Glutamatergic neuron (in vitro differentiated cells): ENCODE measurements around the gene LRP6. TPM values are rescaled to one million over a fixed set of nuclear protein-coding genes. Genes with fewer than 3 reads are reported as not detected.

Experiments used
- DNase-seq: peaks from one replicate; pipeline ENCODE4 v3.0.0; 2022
- H3K27ac Mint-ChIP-seq: one replicate; pipeline ENCODE4 v1.8.0; 2020; ENCODE audit warnings: mild to moderate bottlenecking, mixed read lengths, inconsistent platforms; ENCODE audit not compliant: unreplicated experiment
- H3K27me3 Mint-ChIP-seq: one replicate; pipeline ENCODE4 v1.8.0; 2020; ENCODE audit warnings: mild to moderate bottlenecking, moderate library complexity, mixed read lengths, inconsistent platforms; ENCODE audit not compliant: unreplicated experiment
- H3K36me3 Mint-ChIP-seq: one replicate; pipeline ENCODE4 v1.8.0; 2020; ENCODE audit warnings: mild to moderate bottlenecking, mixed read lengths, inconsistent platforms; ENCODE audit not compliant: unreplicated experiment
- H3K4me1 Mint-ChIP-seq: one replicate; pipeline ENCODE4 v1.8.0; 2020; ENCODE audit warnings: mild to moderate bottlenecking, low read depth, mixed read lengths, inconsistent platforms; ENCODE audit not compliant: unreplicated experiment
- H3K4me3 Mint-ChIP-seq: one replicate; pipeline ENCODE4 v1.8.0; 2020; ENCODE audit warnings: mild to moderate bottlenecking, mixed read lengths, inconsistent platforms; ENCODE audit not compliant: unreplicated experiment
- H3K9me3 Mint-ChIP-seq: one replicate; pipeline ENCODE4 v1.8.0; 2020; ENCODE audit warnings: mild to moderate bottlenecking, moderate library complexity, mixed read lengths, inconsistent platforms; ENCODE audit not compliant: unreplicated experiment
- microRNA-seq: library from miRNA; unstranded; fragments of <30 nt; microRNA quantifications from one replicate; pipeline ENCODE4, GENCODE V29; 2020; ENCODE audit not compliant: unreplicated experiment
- total RNA-seq: library from RNA; stranded (reverse); fragmentation: NEBNext Ultra II Directional; extraction: Animal tissue kit (Norgen Biotek cat#: 25700); gene quantifications from one replicate; pipeline ENCODE4 v1.2.1, GENCODE V29; 2021; ENCODE audit not compliant: unreplicated experiment
- TF ChIP-seq, protein P1 (sequence below): fragments of 200-600 bp; sonication (generic); IDR thresholded peaks from one replicate; pipeline ENCODE4 v1.5.0; 2021; ENCODE audit not compliant: partially characterized antibody, unreplicated experiment

LRP6 gene
- total RNA-seq, 1 donor from 2014 or later: 48.3 TPM

DNA sequence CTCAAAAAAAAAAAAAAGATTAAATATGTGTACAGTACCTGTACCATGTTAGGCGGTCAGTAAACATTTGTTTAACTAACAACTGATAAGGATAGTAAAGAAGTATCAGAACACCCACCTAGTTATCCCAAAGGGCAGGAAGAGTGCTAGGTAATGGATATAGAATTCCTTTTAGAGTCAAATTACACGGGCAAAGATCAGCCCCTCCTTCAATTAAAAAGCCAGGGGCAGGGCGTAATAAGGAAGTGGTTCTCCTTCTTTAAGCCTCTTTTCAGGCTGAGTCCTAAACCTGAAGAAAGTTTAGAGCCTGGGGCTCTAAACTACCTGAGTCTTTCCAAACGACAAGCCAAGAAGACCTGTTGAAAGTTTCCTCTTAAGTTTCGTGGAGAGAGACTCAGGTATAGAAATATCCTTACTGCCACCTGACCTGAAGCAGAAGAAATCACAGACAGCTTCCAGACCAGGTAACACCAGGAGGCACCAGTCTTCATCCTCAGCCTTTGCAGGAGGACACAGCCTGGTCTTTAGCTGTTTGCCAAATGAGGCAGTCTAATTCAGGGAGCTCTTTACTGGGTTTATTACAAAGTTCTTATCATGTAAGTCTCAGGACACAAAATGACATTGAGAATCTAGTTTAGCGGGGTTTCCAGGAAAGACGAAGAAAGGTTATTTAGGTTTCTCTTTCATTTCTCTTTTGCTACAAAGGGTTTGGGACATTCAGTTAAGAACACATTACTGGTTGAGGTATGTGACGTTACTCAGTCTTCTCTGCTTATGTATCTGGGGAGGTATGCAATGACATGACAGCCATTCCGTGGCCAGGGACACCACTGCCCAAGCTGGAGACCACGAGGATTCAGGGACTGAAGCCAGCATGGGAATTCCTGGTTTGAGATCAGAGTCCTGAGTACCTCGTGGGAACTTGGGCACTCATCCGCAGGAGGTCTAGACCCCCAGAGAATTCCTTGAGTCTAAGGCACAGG, 195.9 kb downstream of the LRP6 start, which contains the start of gene BCL2L14:
Gene BCL2L14, plus strand, starts transcription at position 266 of the 983 bp plus-strand sequence. CDS start 8,367 bp downstream, outside the sequence.
- Mint-ChIP-seq H3K27ac (no peak within 1 kb of the TSS), H3K4me1 (no peaks in the 10 kb centered on the region), H3K27me3 (peaks cover 2% of the 10 kb centered on the region), H3K9me3 (peaks cover 3% of the 10 kb centered on the region), H3K36me3 (no peaks in the 10 kb centered on the region), H3K4me3 (no peak within 1 kb of the TSS)
- TF ChIP-seq, protein P1, sequence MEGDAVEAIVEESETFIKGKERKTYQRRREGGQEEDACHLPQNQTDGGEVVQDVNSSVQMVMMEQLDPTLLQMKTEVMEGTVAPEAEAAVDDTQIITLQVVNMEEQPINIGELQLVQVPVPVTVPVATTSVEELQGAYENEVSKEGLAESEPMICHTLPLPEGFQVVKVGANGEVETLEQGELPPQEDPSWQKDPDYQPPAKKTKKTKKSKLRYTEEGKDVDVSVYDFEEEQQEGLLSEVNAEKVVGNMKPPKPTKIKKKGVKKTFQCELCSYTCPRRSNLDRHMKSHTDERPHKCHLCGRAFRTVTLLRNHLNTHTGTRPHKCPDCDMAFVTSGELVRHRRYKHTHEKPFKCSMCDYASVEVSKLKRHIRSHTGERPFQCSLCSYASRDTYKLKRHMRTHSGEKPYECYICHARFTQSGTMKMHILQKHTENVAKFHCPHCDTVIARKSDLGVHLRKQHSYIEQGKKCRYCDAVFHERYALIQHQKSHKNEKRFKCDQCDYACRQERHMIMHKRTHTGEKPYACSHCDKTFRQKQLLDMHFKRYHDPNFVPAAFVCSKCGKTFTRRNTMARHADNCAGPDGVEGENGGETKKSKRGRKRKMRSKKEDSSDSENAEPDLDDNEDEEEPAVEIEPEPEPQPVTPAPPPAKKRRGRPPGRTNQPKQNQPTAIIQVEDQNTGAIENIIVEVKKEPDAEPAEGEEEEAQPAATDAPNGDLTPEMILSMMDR: no peak
- no peak for DNase-seq

DNA sequence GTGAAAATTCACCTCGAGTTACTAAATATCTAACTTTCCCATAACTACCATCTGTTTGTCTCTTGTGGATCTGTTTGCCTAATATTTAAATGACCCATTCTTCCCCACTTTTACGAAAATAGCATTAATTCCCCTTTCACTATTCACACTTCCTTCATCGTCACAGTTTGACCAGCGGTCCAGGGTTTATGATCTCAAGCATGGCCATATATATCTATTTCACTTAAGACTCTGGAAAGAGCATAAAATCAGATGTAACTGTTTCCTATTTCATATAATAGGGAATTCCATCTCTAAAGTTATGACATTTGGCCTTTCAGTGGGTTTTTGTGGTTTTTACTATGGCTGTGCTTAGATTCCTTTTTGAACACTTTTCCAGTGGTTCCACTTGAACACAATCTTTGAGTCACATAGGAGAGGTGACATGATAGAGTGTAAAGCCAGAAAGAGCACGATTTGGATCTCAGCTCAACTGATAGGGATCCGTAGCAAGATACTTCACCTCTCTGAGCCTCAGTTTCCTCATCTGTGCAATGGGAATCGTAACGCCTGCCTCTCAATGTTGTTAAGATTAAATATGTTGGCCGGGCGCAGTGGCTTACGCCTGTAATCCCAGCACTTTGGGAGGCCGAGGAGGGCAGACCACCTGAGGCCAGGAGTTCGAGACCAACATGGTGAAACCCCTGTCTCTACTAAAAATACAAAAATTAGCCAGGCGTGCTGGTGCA, 196.9 kb downstream of the LRP6 start:
- no peaks in the 10 kb centered on the region for H3K4me1 Mint-ChIP-seq
- DNase-seq: no peak
- TF ChIP-seq, protein P1: no peak
- peaks cover 3% of the 10 kb centered on the region for H3K9me3 Mint-ChIP-seq
- H3K36me3 Mint-ChIP-seq: no peaks in the 10 kb centered on the region
- no peak overlapping the region for H3K27ac Mint-ChIP-seq
- peaks cover 2% of the 10 kb centered on the region for H3K27me3 Mint-ChIP-seq
- no peak overlapping the region for H3K4me3 Mint-ChIP-seq

DNA sequence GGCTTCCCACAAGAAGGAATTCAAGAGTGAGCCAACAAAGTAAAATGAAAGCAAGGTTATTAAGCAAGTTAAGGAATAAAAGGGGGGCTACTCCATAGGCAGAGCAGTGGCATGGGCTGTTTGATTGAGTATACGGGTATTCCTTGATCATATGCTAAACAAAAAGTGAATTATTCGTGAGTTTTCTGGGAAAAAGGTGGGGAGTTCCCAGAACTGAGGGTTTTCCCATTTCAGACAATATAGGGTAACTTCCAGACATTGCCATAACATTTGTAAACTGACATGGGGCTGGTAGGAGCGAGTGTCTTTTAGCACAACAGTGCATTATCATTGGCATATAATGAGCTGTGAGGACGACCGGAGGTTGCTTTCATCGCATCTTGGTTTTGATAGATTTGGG, 198.1 kb downstream of the LRP6 start:
- Mint-ChIP-seq H3K9me3 (peaks cover 4% of the 10 kb centered on the region), H3K27me3 (peaks cover 2% of the 10 kb centered on the region), H3K4me1 (no peaks in the 10 kb centered on the region), H3K27ac (no peak overlapping the region), H3K4me3 (no peak overlapping the region), H3K36me3 (no peaks in the 10 kb centered on the region)
- TF ChIP-seq, protein P1: no peak
- no peak for DNase-seq

Small RNA genes lying within 50 kb of the gene (microRNA-seq; reads per million reads assigned to microRNA genes)
- not detected for gene MIR1244-4

Other genes with a start within 250 kb of the LRP6 start
- not detected for gene BCL2L14, start 196.1 kb downstream of the LRP6 start, total RNA-seq
- 2.0 TPM for gene MANSC1, start 83.2 kb upstream of the LRP6 start, total RNA-seq
- gene BORCS5, start 90.0 kb upstream of the LRP6 start, total RNA-seq: 30.2 TPM